HG03103 (cell line): ENCODE results near the gene TPRG1.
A peak's percentile ranks its signal among the peaks of the same experiment; 100 is the strongest.
"Not testable (repeated sequence)": the region's sequence is repeated elsewhere in the genome, so short reads cannot be mapped to it uniquely, and the experiment has no call there.

Experiments used
- ATAC-seq: cut with Tn5 transposase; IDR thresholded peaks from one replicate; pipeline ENCODE4 v1.9.1; 2021; ENCODE audit warnings: low read depth; ENCODE audit not compliant: unreplicated experiment

TPRG1 gene

DNA sequence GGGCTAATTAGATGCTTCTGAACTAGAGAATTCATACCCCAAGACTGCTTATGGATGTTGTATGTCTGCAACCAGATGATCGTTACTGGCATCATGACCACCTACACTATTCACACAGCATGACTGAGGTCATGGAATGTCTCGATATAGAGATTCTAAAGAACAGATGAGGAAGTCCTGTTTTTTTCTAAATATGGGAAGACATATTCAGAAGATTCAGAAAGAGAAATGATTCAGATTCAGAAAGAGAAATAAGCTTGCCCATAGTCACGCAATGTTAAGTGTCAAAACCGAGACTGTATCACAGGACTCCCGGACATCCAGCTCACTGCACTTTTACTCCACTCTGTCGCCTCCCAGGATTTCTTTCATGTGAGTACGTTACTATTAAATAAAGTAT lies 136.2 kb downstream of the TPRG1 start:
- peak; percentile 34 for ATAC-seq

DNA sequence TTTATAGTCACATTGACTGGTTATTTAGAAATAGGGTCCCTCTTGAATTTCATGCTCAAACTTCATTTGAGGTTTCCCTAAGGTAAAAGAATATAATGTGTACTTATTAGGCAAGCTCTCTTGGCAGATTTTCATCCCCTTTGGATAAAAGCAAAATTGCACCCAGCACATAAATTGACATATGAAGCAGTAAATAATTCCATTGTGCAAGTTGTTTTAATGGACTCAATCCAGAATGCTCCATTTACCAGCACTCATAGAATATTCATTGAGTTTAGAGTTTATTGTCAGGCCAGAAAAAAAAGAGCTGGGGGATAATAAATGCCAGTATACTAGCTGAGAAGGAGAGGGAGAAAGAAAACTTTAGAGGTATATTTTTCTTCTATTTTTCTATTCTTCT lies 136.8 kb downstream of the TPRG1 start:
- no peak for ATAC-seq

DNA sequence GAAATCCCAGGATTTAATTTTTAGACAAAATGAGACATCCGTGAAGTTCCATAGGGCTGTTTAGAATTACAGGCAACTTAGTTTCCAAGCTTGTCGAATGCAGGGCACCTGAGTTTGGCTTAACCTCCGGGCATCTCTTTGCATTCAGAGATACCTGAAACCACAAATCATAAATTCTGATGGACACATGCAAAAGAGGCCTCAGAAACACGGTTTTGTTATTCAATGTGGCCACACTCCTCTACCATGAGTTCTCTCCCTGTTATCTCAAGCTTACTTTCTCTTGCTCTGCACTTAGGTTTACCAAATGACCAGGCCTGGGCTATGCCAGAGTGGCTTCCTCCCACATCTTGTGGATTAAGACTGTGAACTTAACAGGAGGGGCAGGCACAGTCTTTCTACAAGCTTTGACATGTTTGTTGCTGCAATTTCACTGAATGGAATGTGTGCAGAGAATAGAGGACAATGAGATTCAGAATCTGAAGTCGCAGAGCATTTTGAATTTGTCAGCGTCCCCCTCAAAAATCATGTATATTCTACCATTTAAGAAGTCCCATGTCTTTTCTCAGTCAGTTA lies 137.7 kb downstream of the TPRG1 start:
- ATAC-seq = no peak

DNA sequence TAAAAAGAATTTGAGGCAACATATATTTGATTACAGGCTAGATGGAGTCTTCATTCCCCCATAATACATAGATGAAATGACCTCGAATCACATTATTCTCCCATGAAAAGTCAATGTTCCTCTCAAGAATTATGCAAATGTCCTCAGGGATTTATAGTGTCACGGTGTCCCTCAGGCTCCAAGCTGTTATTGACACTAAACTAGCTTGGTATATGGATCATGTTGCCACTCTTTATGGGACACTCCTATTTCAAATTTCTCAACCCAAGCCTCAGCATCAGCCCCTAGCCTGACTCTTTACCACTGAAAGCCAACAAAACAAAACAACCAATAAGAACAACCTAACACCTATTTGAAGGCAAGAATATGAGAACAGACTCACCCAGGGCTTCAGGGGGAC lies 139.8 kb downstream of the TPRG1 start:
- no peak for ATAC-seq

DNA sequence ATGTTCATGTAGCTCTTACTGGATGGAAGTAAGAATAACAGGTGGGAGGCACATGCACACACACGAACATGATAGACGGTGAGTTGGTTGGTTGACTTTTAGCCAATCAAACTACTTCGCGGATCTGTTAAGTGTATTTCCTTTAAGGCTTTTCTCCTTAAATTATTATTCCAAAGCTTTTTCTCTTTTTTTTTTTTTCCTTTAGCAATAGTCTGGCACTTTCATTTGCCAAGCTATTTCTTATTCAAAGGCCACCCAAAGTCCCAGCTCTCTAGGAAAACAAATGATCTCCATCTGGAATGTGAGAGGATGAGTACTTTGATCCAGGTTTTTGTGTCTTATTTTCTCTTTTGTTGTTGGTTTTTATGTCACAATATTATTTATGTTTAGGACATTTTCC lies 141.1 kb downstream of the TPRG1 start:
- ATAC-seq = no peak

DNA sequence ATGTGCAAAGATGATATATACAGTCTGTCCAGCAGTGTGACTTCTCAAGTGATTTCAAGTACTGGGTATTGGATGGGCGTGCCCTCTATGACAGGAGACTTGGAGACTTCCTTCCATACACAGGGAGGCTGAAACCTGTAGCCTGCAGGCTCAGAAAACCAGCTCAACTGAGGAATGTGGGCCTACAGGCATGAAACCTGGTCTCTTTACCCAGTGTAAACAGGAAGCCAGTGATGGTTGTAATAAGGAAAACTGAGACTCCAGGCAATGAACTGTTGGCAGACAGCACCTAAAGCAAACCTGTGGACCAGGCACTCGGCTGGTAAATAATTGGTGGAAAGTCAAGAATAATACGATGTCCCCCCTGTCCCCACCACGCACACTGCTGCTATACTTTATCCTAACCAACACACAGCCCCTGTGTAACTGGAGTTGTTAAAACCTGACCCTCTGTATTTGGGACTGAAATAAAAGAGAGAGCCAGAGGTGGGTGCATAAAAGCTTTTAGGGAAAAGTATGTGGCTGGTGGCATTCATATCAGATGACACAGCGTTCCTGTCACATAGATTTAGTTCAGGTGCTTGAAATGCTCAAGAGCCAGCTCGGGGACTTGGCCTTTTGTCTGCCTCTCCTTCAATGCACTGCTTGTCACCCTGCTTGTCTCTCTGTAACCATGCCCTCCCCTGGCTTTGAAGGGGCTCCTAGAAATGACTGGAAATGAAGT lies 144.7 kb downstream of the TPRG1 start:
- no peak for ATAC-seq

DNA sequence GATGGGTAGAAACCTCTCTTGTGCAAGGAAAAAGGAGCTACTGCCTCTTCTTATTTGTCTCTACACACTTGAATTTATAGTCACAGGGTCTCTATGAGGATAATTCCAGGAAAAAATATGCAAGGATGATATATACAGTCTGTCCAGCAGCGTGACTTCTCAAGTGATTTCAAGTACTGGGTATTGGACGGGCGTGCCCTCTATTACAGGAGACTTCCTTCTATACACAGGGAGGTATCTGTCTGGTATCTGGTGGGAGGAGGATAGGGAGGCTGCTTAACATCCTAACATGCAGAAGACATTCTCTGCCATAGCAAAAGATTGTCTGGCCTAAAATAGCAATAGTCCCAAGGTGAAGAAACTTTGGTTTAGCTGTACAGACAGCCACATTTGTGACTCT lies 146.1 kb downstream of the TPRG1 start:
- no peak for ATAC-seq

DNA sequence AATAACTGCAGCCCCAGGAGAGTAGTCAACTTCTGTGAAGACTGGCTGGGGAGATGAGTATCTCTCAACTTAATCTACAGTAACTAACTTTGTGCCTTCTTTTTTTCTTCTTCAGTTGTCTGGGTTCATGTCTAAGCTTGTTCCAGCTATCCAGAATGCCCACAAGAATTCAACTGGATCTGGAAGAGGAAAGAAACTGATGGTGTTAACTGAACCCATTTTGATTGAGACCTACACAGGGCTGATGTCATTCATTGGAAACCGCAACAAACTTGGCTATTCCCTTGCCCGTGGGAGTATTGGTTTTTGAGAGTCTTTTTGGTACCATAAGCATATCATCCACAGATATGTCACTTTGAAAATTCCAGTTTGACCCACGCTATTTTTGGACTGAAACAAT lies 148.7 kb downstream of the TPRG1 start:
- ATAC-seq = no peak

DNA sequence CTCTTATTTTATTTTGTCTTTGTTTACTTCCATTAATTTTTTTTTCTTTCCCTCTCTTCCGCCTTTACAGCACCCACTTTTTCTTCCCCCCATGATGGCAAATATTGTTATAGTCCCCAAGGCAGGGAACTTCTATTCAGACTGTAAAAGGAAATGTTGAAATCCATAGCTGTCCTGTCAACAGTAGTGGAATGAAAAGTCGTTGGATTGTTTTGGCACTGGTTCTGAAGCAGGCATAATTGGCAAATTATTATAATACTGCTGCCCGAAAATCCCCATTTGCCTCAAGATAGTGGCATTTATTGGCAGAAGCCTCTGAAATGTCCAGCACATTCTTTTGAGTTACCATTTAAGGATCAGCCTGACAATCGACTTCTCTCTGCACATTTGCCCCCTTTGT lies 150.6 kb downstream of the TPRG1 start:
- no peak for ATAC-seq

DNA sequence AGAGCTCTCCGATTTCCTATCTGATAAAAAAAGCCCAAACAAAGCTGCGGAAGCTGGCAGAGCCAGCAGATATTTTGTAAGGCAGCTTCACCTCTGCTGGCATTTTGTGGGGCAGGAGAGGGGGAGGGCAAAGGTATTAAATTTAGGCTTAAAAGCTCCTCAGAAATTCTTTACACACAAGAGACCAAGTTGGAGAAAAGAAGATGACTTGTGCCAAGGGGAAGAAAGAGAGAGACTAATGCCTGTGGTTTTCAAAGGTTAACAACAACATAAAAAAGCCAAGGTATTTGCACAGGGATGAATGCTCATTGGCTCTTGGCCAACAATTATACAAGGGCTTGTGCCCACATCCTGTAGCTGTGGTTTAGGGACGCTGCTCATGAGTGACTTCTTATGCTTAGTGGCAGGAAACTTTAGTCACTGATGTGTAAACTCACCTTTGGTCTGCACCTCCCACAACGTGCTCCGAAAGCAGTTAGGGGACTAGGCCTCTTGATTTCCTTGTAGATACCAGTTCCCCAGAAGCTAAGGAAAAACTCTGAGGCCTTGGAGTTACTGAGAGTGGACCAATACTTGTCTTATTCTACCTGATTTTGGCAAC lies 152.9 kb downstream of the TPRG1 start:
- ATAC-seq = peak; percentile 100

DNA sequence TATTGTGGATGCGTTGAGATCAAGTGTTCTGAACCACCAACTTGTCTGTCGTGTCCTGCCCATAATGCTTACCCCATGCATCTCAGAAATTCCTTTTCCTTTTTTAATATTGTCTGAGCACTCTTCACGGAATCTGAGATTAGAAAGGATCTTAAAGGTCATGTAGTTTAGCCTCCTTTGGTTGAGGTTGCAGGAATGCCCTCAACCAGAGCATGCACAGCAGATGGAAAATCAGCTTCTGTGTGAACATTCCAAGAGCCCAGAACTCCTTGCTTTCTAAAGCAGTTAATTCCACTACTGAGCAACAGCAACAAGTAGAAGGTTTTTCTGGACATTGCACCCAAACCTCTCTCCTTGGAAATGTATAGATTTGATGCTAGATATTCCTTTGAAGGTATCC lies 153.7 kb downstream of the TPRG1 start:
- no peak for ATAC-seq

DNA sequence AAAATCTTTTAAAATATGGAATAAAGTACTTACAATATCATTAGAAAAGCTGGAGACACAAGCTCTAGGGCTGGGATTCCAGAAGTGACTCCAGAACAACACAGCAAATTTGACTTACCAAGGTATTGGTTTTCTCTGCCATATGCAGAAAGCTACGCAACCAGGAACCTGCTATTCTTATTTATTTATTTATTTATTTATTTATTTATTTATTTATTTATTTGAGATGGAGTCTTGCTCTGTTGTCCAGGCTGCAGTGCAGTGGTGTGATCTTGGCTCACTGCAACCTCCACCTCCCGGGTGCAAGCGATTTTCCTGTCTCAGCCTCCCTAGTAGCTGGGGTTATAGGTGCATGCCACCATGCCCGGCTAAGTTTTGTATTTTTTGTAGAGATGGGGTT lies 157.9 kb downstream of the TPRG1 start:
- ATAC-seq = not testable (repeated sequence)

DNA sequence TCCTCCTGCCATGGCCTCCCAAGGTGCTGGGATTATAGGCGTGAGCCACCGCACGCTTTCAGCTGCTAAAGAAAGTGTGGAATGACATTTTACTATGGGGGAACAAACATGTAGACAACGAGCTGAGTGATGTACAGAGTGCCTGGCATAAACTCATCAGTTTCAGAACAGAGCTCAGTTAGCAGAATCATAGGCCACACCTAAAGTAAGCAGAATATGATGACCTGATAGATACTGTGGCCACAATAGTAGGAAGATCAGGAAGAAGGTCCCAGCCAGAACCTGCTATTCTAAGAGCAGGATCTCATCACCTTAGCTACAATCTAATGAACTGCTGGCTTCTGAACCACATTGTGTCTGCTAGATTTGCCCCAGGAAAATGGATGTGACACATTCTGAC lies 158.3 kb downstream of the TPRG1 start:
- ATAC-seq = no peak

DNA sequence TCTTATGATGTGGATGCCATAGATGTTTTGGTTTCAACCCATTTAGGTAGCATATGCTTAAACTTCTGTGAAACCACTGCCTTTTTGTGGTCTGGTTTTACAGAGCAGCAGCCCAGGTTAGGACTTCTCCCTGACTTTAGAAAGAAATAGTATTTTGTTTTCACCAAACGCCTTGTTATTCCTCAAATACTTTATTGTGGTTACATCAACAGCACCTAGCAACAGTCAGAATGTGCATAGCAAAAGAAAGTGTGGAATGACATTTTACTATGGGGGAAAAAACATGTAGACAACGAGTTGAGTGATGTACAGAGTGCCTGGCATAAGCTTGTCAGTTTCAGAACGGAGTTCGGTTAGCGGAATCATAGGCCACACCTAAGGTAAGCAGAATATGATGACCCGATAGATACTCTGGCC lies 159.2 kb downstream of the TPRG1 start:
- no peak for ATAC-seq

DNA sequence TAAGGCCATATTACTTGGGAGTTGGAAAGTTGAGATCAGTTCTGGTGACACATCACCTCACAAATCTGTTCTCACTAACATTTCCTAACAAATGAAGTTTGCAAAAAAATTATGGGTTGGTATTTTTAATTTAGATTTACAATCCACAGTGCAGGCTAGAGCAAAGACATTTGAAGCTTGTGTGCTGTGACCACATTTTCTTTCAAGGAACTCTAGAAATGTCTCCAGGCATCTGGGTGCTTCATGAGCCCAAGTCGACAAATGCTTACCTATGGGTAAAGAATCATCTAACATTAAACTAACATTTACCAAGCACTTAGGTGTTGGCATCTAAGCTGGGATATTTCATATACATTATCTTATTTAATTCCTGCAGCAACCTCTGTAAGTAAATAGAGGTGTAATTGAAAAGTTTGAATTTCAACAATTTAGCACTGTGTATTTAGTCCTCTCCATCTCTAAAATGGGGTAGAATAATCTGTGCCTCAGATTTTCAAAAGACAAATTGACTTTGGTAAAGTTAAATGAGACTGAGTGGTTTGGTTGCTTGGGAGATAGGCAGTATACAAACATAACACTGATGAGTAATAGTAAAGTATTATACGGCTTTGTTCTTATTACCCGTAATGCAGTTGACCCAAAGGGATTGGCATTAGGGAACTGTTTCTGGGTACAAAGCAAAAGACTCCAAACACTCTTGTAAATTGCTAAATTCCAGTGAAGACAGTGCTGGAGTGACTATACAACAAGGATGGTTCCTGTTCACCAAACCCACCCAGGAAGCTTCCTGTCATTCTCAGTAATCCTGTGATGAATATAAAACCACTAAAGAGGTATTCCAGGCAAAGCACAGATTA lies 162.5 kb downstream of the TPRG1 start:
- ATAC-seq = no peak

DNA sequence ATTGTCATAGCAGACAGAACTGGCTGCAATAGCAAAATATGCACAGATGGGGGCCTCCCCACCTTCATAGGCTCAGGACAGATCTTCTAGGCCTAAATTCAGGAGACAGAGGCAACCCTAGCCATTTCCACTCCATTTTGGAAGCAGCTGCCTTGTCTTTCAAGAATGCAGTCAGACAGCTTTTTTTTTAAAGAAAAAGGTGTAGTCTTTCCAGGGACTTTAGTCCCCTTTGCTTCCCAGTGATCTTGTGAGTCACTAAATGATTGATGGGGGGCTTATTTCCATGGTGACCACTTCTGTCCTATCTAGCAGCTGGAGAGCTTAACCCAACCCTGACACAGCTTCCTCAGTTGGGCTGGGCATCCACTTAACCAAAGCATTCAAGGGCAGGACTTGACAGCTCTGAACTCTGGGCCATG lies 165.9 kb downstream of the TPRG1 start:
- no peak for ATAC-seq

DNA sequence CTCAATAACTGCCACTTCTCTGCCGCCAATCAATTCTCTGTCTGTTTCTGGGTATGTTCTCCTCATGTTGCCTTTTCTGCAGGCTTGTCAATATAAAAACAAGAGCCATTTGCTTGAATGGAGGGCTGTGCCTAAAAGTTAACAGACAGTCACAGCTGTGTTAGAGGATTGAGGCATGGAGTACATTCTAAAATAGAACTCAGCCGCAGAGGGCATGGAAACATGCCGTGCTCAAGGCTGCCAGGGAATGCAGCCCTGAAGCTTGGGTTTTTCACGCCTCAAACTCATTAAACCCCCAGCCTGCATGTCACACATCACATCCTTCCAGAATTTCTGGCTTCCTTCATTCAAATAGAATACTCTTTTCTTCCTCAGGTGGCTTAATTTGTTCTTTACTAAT lies 166.6 kb downstream of the TPRG1 start:
- no peak for ATAC-seq

DNA sequence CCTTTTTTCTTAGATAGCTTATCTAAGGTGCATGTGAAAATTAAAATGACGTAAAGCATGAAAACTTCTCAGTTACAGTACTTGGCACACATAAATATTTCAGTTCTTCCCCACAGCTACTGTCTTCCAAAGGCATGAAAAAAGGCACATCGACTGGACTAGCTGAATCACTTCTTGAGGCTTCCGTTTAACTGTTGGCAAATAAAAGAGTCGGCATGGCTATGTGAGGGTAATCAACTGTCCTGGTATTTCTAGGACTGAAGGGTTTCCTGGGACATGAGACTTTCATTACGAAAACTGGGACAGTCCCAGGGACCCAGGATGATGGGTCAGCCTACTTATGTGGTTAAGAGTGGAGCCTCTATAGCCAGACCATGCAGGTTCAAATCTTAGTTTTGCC lies 168.2 kb downstream of the TPRG1 start:
- no peak for ATAC-seq

DNA sequence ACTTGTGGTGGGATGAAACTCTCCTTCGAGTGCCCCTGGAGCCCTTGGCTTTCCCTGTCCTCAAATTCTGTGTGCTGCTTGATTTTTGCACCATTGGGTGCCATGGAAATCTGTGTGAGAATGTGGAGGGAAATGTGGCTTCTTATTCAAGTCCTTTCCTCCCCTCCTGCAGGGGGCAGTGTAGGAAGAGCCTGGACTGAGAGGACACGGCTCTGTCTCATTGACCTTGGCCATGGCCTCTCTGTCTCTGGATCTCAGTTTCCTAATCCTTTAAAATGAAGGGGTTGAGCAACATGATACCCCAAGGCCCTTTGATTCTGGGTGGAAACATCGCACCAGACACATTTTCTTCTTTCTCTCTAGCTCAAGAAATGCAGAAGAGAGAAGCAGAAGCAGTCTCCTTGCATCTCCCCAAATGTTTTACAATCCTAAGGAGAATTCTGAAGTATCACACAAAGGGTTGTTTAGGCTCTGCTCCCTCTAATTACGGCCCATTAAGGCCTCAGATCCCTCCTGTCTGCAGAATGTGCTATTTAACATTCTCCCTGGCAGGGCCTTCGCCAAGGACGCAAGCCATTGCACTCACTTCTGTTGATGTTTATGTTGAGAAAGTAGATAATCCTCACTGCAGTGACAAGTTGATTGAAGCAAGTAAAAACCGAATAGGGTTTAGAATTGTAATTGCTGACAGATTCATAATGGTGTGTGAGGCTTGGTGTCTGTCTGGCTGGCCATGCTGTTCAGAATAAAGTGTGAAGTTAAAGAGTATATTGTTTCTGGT lies 169.1 kb downstream of the TPRG1 start:
- no peak for ATAC-seq

DNA sequence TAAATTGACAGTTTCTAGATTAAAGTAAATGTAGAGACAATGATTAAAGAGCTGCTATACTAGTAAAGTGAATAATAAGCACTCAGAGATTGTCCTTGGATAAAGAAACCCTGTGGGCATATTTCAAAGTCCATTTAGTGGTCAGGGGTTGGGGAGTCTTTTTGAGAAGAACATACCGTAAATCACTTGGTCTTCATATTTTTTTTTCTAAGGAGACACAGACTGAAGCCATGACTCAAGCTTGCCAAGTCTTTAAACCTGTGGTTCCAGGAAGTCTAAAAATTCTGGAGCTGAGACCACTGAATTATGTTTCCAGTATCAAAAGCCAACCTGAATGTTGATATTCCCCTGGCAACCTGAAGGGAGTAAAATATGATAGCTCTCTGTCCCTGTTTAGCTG lies 171.0 kb downstream of the TPRG1 start:
- ATAC-seq = no peak

DNA sequence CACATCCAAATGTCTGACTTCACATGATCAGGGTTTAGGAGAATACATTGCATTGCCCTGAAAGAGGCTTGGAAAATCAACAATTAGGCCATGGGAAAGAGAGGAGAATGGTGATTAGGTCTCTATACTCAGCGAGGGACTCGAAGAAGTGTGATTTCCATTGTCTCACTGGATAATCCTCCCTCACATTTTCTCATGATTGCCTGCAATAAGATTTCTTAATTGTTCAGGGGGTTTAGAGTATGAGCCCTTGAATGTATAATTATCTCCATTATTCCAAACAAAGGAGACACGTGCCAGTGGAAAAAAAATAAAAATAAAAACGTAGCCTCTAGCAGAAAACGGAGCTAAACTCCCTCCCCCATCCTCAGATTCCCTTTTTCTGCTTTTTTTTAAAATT lies 173.2 kb downstream of the TPRG1 start:
- ATAC-seq = no peak
